IMR-90 (cell line): ENCODE data around the gene EIF4ENIF1. TPM values are rescaled to one million over a fixed set of nuclear protein-coding genes. Genes with fewer than 3 reads are reported as not detected.

ENCODE experiments used
- ATAC-seq: fragments of 200-7000 bp; cut with Tn5 transposase; 2 replicates; pipeline ENCODE4 v1.9.1; 2020; ENCODE audit warnings: low read depth, mild to moderate bottlenecking, moderate library complexity
- BruUV-seq: library from RNA; stranded (reverse); fragments of 400-500 nt; replicated peaks from 2 replicates; lab custom pipeline; 2021; lab: Mats Ljungman, UMichigan
- CTCF ChIA-PET: fragments of 300-600 bp; formaldehyde crosslinking; extraction: SDS; loops from one replicate; lab custom pipeline; 2021; ENCODE audit warnings: antibody characterized with exemption; lab: Yijun Ruan, JAX
- POLR2A ChIA-PET: fragments of 300-600 bp; sonication (Branson Sonifier 250); formaldehyde crosslinking; loops from one replicate; lab custom pipeline; 2022; ENCODE audit warnings: antibody characterized with exemption; ENCODE audit not compliant: unreplicated experiment; lab: Charles Lee
- DNase-seq: peaks from one replicate; pipeline ENCODE4 v3.0.0; 2013
- H2AFZ ChIP-seq: replicated peaks from 2 replicates; pipeline ENCODE3; 2013; ENCODE audit warnings: low read length, mild to moderate bottlenecking; ENCODE audit not compliant: poor library complexity
- H2AK5ac ChIP-seq: 2 replicates; pipeline ENCODE4 v1.6.1; 2013; ENCODE audit warnings: low read depth, low read length, inconsistent platforms
- H2AK9ac ChIP-seq: replicated peaks from 2 replicates; pipeline ENCODE3; 2013; ENCODE audit warnings: mild to moderate bottlenecking, low read depth, low read length, moderate library complexity; ENCODE audit not compliant: poor library complexity
- H2BK120ac ChIP-seq: 2 replicates; pipeline ENCODE4 v1.6.1; 2013; ENCODE audit warnings: low read depth, low read length, inconsistent platforms
- H2BK15ac ChIP-seq: 3 replicates; pipeline ENCODE4 v1.6.1; 2013; ENCODE audit warnings: low read depth, low read length, inconsistent platforms
- H2BK20ac ChIP-seq: 2 replicates; pipeline ENCODE4 v1.6.1; 2013; ENCODE audit warnings: low read depth, mild to moderate bottlenecking, inconsistent platforms, low read length, moderate library complexity
- H2BK5ac ChIP-seq: 2 replicates; pipeline ENCODE4 v1.6.1; 2013; ENCODE audit warnings: mild to moderate bottlenecking, low read depth, low read length, inconsistent platforms; ENCODE audit not compliant: poor library complexity, severe bottlenecking
- H3K14ac ChIP-seq: replicated peaks from 2 replicates; pipeline ENCODE4 v1.6.1; 2013; ENCODE audit warnings: low read depth, low read length, inconsistent platforms
- H3K18ac ChIP-seq: 2 replicates; pipeline ENCODE4 v1.6.1; 2013; ENCODE audit warnings: low read depth, low read length, control low read depth
- H3K23ac ChIP-seq: 2 replicates; pipeline ENCODE4 v1.6.1; 2013; ENCODE audit warnings: low read depth, low read length, inconsistent platforms
- H3K27ac ChIP-seq: 2 replicates; pipeline ENCODE4 v1.5.1; 2013; ENCODE audit warnings: mild to moderate bottlenecking, control low read depth, low read length; ENCODE audit not compliant: insufficient read depth
- H3K27me3 ChIP-seq: 2 replicates; pipeline ENCODE4 v1.6.1; 2013; ENCODE audit warnings: low read length; ENCODE audit not compliant: control insufficient read depth, insufficient read depth
- H3K36me3 ChIP-seq: 2 replicates; pipeline ENCODE4 v1.6.1; 2013; ENCODE audit warnings: low read length, mixed read lengths; ENCODE audit not compliant: control insufficient read depth, insufficient read depth
- H3K4ac ChIP-seq: 2 replicates; pipeline ENCODE4 v1.6.1; 2013; ENCODE audit warnings: low read depth, low read length, inconsistent platforms
- H3K4me1 ChIP-seq: 2 replicates; pipeline ENCODE4 v1.6.1; 2013; ENCODE audit warnings: low read length, mixed read lengths; ENCODE audit not compliant: control insufficient read depth, insufficient read depth
- H3K4me2 ChIP-seq: 2 replicates; pipeline ENCODE4 v1.6.1; 2013; ENCODE audit warnings: low read depth, mild to moderate bottlenecking, control low read depth, low read length, moderate library complexity
- H3K4me3 ChIP-seq: 2 replicates; pipeline ENCODE4 v1.5.1; 2013; ENCODE audit warnings: low read depth, mild to moderate bottlenecking, control low read depth, low read length, moderate library complexity; ENCODE audit not compliant: insufficient read depth
- H3K56ac ChIP-seq: 2 replicates; pipeline ENCODE4 v1.6.1; 2013; ENCODE audit warnings: low read length, inconsistent platforms; ENCODE audit not compliant: insufficient read depth; ENCODE audit errors: extremely low read depth
- H3K79me1 ChIP-seq, 2 experiments: 2 replicates each; pipeline ENCODE4 v1.6.1; 2013; ENCODE audit warnings: low read length in 2 of 2, inconsistent platforms in 1 of 2, low read depth in 1 of 2
- H3K9ac ChIP-seq: 2 replicates; pipeline ENCODE4 v1.6.1; 2013; ENCODE audit warnings: low read depth, low read length, control low read depth
- H3K9me1 ChIP-seq: 2 replicates; pipeline ENCODE4 v1.6.1; 2013; ENCODE audit warnings: low read length, inconsistent platforms; ENCODE audit not compliant: insufficient read depth
- H3K9me3 ChIP-seq: 2 replicates; pipeline ENCODE4 v1.6.1; 2013; ENCODE audit warnings: low read length; ENCODE audit not compliant: control insufficient read depth, insufficient read depth
- H4K20me1 ChIP-seq: 2 replicates; pipeline ENCODE4 v1.6.1; 2013; ENCODE audit warnings: low read length, inconsistent platforms; ENCODE audit not compliant: insufficient read depth
- H4K5ac ChIP-seq: 2 replicates; pipeline ENCODE4 v1.6.1; 2013; ENCODE audit warnings: mild to moderate bottlenecking, low read depth, low read length, control low read depth
- H4K8ac ChIP-seq, 2 experiments: 2 replicates each; pipeline ENCODE4 v1.6.1; 2013; ENCODE audit warnings: low read depth in 2 of 2, low read length in 2 of 2, control low read depth in 1 of 2, inconsistent platforms in 1 of 2
- H4K91ac ChIP-seq: 2 replicates; pipeline ENCODE4 v1.6.1; 2013; ENCODE audit warnings: low read depth, low read length, inconsistent platforms; ENCODE audit not compliant: insufficient read depth
- BHLHE40 ChIP-seq: fragments of 150-350 bp; IDR thresholded peaks from 2 replicates; pipeline ENCODE4 v1.6.1; 2016; ENCODE audit warnings: mild to moderate bottlenecking, low read depth, low read length
- CHD1 ChIP-seq: IDR thresholded peaks from 2 replicates; pipeline ENCODE4 v1.6.1; 2012; ENCODE audit warnings: low read depth, low read length, improper control_type of control experiment
- FOS ChIP-seq: fragments of 150-350 bp; IDR thresholded peaks from 2 replicates; pipeline ENCODE4 v1.6.1; 2016; ENCODE audit warnings: low read depth, low read length
- MAFK ChIP-seq: IDR thresholded peaks from 2 replicates; pipeline ENCODE4 v1.6.1; 2012; ENCODE audit warnings: low read depth, low read length, improper control_type of control experiment
- NFE2L2 ChIP-seq: fragments of 150-350 bp; IDR thresholded peaks from 2 replicates; pipeline ENCODE4 v1.6.1; 2016; ENCODE audit warnings: low read depth, mild to moderate bottlenecking, low read length
- POLR2A ChIP-seq: IDR thresholded peaks from 2 replicates; pipeline ENCODE4 v1.6.1; 2012; ENCODE audit warnings: mild to moderate bottlenecking, low read depth, low read length
- WGBS, 2 experiments: methylation state at CpG; one replicate each; pipeline versions ENCODE4 v1.1.5 to v1.1.7; 2013; ENCODE audit warnings: missing lambda C conversion rate in 2 of 2; ENCODE audit not compliant: insufficient read length in 1 of 2; ENCODE audit errors: extremely low coverage in 2 of 2; 5-methylcytosine and 5-hydroxymethylcytosine counted together
- dilution Hi-C: fragments of 300-500 bp; cut with HindIII; formaldehyde crosslinking; loops from one replicate; pipeline ENCODE4 v1.14.3; 2018; ENCODE audit warnings: low sequenced_read_pairs; ENCODE audit not compliant: unreplicated experiment
- in situ Hi-C: fragments of 300-500 bp; cut with MboI; formaldehyde crosslinking; loops from 3 replicates; pipeline ENCODE4 v1.14.3; 2019; ENCODE audit warnings: low sequenced_read_pairs, inconsistent platforms, mixed read lengths
- intact Hi-C: fragments of 100-400 bp; cut with micrococcal nuclease; formaldehyde crosslinking; loops from 2 replicates; pipeline ENCODE4 v1.10.0; 2022
- polyA plus RNA-seq, 3 experiments: library from polyadenylated mRNA; depleted of rRNA; stranded (reverse); fragments of >200 nt; gene quantifications; 2 replicates each; pipeline ENCODE4 v1.2.3, GENCODE V29; 2012; ENCODE audit warnings: low replicate concordance in 1 of 3
- total RNA-seq: library from RNA; depleted of rRNA; stranded (reverse); fragments of >200 nt; gene quantifications from 2 replicates; pipeline ENCODE4 v1.2.3, GENCODE V29; 2012

The EIF4ENIF1 gene
- total and polyA plus RNA-seq, 2 of the 4 experiments (the other 2 are of a cell fraction), result 14.7 to 16.0 TPM

GRCh38 chr22:31446767-31447166, 42.9 kb downstream of the EIF4ENIF1 start:
- no peak overlapping the region for H4K5ac ChIP-seq
- ChIA-PET CTCF (no interaction called here), POLR2A (no interaction called here)
- peaks cover 38% of the 10 kb centered on the region for H3K36me3 ChIP-seq
- no peak for DNase-seq
- no peak overlapping the region for H2BK5ac ChIP-seq
- H2BK20ac ChIP-seq, result no peak overlapping the region
- H4K91ac ChIP-seq, result no peak overlapping the region
- peaks cover 3% of the 10 kb centered on the region; the same call in 1 of the 2 replicates for H4K20me1 ChIP-seq
- no peak overlapping the region for H3K4me3 ChIP-seq
- H4K8ac ChIP-seq, result no peak overlapping the region
- H2BK120ac ChIP-seq, result no peak overlapping the region
- H3K23ac ChIP-seq, result no peak overlapping the region
- no peak for ATAC-seq
- peak; percentile 95 for TF ChIP-seq MAFK
- TF ChIP-seq POLR2A, result no peak
- TF ChIP-seq BHLHE40, result no peak
- TF ChIP-seq FOS, result no peak
- TF ChIP-seq CHD1, result no peak
- no peak for TF ChIP-seq NFE2L2
- WGBS, 2 experiments, result no CpG with 5 or more reads among the region's 2 CpGs
- dilution Hi-C loops, result no loop called here
- H3K9me3 ChIP-seq, result no peaks in the 10 kb centered on the region
- H2AK5ac ChIP-seq, result no peak overlapping the region
- H3K9me1 ChIP-seq, result no peaks in the 10 kb centered on the region
- no peak overlapping the region for H3K4me2 ChIP-seq
- H3K14ac ChIP-seq, result no peak overlapping the region
- BruUV-seq, result no TSS peak
- H2BK15ac ChIP-seq, result no peak overlapping the region
- H3K4me1 ChIP-seq, result no peaks in the 10 kb centered on the region
- in situ Hi-C loops, result no loop called here
- H2AFZ ChIP-seq, result no peak overlapping the region
- peaks cover 19 to 21% of the 10 kb centered on the region in 2 experiments for H3K79me1 ChIP-seq
- intact Hi-C loops, result no loop called here
- no peaks in the 10 kb centered on the region for H3K27me3 ChIP-seq
- no peak overlapping the region for H3K9ac ChIP-seq
- no peak overlapping the region for H3K18ac ChIP-seq
- no peak overlapping the region for H3K27ac ChIP-seq
- no peak overlapping the region for H3K56ac ChIP-seq
- H3K4ac ChIP-seq, result no peak overlapping the region
- no peak overlapping the region for H2AK9ac ChIP-seq
